ENCODE results near the gene TMEM120A. TPM values are rescaled to one million over a fixed set of nuclear protein-coding genes. Genes with fewer than 3 reads are reported as not detected.

Gene TMEM120A
- total RNA-seq, 1 experiment from 2014 or later, result 71.0 TPM

- DNase-seq (ENCODE audit: low read depth, low spot score) (no peak), ATAC-seq (no peak)
- Histone ChIP-seq H3K27me3 (ENCODE audit: control insufficient read depth, insufficient read depth, low read length) (no peaks in the 10 kb centered on the region), H3K36me3 (ENCODE audit: control insufficient read depth, insufficient read depth, low read length) (no peaks in the 10 kb centered on the region), H3K4me1 (ENCODE audit: control insufficient read depth, insufficient read depth, low read length) (no peaks in the 10 kb centered on the region), H3K9me3 (ENCODE audit: control insufficient read depth, insufficient read depth, low read depth, low read length) (no peaks in the 10 kb centered on the region), H3K27ac (ENCODE audit: low read length) (no peak overlapping the region), H3K4me3 (ENCODE audit: low read depth in 2 of 2, low read length in 2 of 2) (no peak overlapping the region)
- BruUV-seq (replicated peaks), result no TSS peak
- intact Hi-C loops (cut with micrococcal nuclease; ENCODE audit: unreplicated experiment), result no loop called here
- ChIA-PET POLR2A (no interaction called here), CTCF (no interaction called here)
- in situ Hi-C loops (cut with HindIII; ENCODE audit: low pct_unique_long_range_greater_than_20kb, low sequenced_read_pairs), result no loop called here
- TF ChIP-seq POLR2AphosphoS5 (IDR thresholded peaks at IDR 0.05; ENCODE audit: low read depth, low read length) (no peak), SIN3A (IDR thresholded peaks at IDR 0.05; ENCODE audit: borderline replicate concordance, insufficient read depth, low read depth, low read length) (no peak), CTCF (IDR thresholded peaks at IDR 0.05) (no peak), TCF7L2 (IDR thresholded peaks at IDR 0.05; ENCODE audit: low read depth, low read length) (no peak)
- TF ChIP-seq, protein P1, sequence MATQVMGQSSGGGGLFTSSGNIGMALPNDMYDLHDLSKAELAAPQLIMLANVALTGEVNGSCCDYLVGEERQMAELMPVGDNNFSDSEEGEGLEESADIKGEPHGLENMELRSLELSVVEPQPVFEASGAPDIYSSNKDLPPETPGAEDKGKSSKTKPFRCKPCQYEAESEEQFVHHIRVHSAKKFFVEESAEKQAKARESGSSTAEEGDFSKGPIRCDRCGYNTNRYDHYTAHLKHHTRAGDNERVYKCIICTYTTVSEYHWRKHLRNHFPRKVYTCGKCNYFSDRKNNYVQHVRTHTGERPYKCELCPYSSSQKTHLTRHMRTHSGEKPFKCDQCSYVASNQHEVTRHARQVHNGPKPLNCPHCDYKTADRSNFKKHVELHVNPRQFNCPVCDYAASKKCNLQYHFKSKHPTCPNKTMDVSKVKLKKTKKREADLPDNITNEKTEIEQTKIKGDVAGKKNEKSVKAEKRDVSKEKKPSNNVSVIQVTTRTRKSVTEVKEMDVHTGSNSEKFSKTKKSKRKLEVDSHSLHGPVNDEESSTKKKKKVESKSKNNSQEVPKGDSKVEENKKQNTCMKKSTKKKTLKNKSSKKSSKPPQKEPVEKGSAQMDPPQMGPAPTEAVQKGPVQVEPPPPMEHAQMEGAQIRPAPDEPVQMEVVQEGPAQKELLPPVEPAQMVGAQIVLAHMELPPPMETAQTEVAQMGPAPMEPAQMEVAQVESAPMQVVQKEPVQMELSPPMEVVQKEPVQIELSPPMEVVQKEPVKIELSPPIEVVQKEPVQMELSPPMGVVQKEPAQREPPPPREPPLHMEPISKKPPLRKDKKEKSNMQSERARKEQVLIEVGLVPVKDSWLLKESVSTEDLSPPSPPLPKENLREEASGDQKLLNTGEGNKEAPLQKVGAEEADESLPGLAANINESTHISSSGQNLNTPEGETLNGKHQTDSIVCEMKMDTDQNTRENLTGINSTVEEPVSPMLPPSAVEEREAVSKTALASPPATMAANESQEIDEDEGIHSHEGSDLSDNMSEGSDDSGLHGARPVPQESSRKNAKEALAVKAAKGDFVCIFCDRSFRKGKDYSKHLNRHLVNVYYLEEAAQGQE (IDR thresholded peaks at IDR 0.05; ENCODE audit: insufficient read depth in 1 of 2, low read depth in 2 of 2, low read length in 1 of 2), result no peak
These were observed 28.6 kb upstream of the TMEM120A start for GRCh38 chr7:76023002-76023401.

DNA sequence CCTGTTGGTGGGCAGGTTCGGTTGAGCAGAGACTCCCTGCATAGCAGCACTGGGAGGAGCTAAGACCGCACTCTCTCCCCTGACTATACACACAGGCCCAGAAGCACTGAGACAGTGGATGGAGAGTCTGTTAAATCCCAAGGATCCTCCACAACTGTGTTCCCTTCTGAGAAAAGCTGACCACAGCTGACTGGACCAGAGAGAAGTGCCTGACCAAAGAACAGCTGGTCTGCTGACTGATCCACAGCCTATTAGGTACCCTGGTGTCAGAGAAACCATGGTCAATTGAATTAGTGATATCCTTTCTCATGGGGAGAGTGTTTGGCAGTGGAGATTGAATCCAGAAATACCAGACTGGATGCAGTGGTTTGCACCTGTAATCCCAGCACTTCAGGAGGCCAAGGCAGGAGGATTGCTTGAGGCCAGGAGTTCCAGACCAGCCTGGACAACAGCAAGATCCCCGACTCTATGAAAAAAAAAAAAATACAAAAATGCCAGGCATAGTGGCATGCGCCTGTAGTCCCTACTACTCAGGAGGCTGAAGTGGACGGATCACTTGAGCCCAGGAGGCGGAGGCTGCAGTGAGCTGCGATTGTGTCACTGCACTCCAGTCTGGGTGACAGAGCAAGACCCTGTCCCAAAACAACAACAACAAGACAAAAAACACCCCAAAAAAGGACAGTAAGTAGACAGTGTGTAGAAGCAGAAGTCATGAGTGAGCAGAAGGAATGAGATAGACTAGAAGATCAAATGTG is 27.8 kb upstream of the TMEM120A start:
- in situ Hi-C loops (cut with HindIII; ENCODE audit: low pct_unique_long_range_greater_than_20kb, low sequenced_read_pairs) (no loop called here), intact Hi-C loops (cut with micrococcal nuclease; ENCODE audit: unreplicated experiment) (no loop called here)
- Histone ChIP-seq H3K4me1 (ENCODE audit: control insufficient read depth, insufficient read depth, low read length) (no peaks in the 10 kb centered on the region), H3K27ac (ENCODE audit: low read length) (no peak overlapping the region), H3K27me3 (ENCODE audit: control insufficient read depth, insufficient read depth, low read length) (no peaks in the 10 kb centered on the region), H3K9me3 (ENCODE audit: control insufficient read depth, insufficient read depth, low read depth, low read length) (no peaks in the 10 kb centered on the region), H3K4me3 (ENCODE audit: low read depth in 2 of 2, low read length in 2 of 2) (no peak overlapping the region), H3K36me3 (ENCODE audit: control insufficient read depth, insufficient read depth, low read length) (no peaks in the 10 kb centered on the region)
- no TSS peak for BruUV-seq (replicated peaks)
- ChIA-PET CTCF (no interaction called here), POLR2A (no interaction called here)
- DNase-seq (ENCODE audit: low read depth, low spot score), result no peak
- ATAC-seq, result no peak
- TF ChIP-seq CTCF (IDR thresholded peaks at IDR 0.05) (no peak), POLR2AphosphoS5 (IDR thresholded peaks at IDR 0.05; ENCODE audit: low read depth, low read length) (no peak), SIN3A (IDR thresholded peaks at IDR 0.05; ENCODE audit: borderline replicate concordance, insufficient read depth, low read depth, low read length) (no peak), TCF7L2 (IDR thresholded peaks at IDR 0.05; ENCODE audit: low read depth, low read length) (no peak)
- TF ChIP-seq, protein P1 (IDR thresholded peaks at IDR 0.05; ENCODE audit: insufficient read depth in 1 of 2, low read depth in 2 of 2, low read length in 1 of 2), result no peak

All from Panc1 (cell line).